M059J (cell line): Measurements from ENCODE around the gene DDX27. TPM values are rescaled to one million over a fixed set of nuclear protein-coding genes. Genes with fewer than 3 reads are reported as not detected.

Experiments
- DNase-seq: peaks from one replicate; pipeline ENCODE4 v3.0.0-alpha.2; 2012; ENCODE audit warnings: low read depth
- total RNA-seq: library from RNA; depleted of rRNA; stranded (reverse); fragments of >200 nt; shearing (Covaris generic); gene quantifications from 2 replicates; pipeline ENCODE4 v1.2.3, GENCODE V29; 2014

Gene DDX27
- total RNA-seq, 1 experiment from 2014 or later: 65.4 TPM

- DNase-seq: no peak
Measured at GRCh38 chr20:49247169-49247723, 28.0 kb downstream of the DDX27 start.

GRCh38 chr20:49247792-49248191 is 28.6 kb downstream of the DDX27 start:
- DNase-seq: no peak

GRCh38 chr20:49248301-49248700 is 29.1 kb downstream of the DDX27 start:
- DNase-seq: no peak

GRCh38 chr20:49248879-49249665 is 29.9 kb downstream of the DDX27 start:
- no peak for DNase-seq

- no peak for DNase-seq
Measured at GRCh38 chr20:49252556-49253350, 33.5 kb downstream of the DDX27 start.

- no peak for DNase-seq
Measured at GRCh38 chr20:49256261-49256660, 37.0 kb downstream of the DDX27 start.

- DNase-seq: no peak
Measured at GRCh38 chr20:49259284-49259683, 40.1 kb downstream of the DDX27 start.

GRCh38 chr20:49259799-49260198 is 40.6 kb downstream of the DDX27 start:
- DNase-seq: no peak

- no peak for DNase-seq
Measured at GRCh38 chr20:49260218-49260617, 41.0 kb downstream of the DDX27 start.

- DNase-seq: no peak
Measured at GRCh38 chr20:49261173-49261572, 42.0 kb downstream of the DDX27 start.

- DNase-seq: no peak
Measured at GRCh38 chr20:49262444-49262843, 43.2 kb downstream of the DDX27 start.

- DNase-seq: no peak
Measured at GRCh38 chr20:49267327-49267726, 48.1 kb downstream of the DDX27 start.

GRCh38 chr20:49268600-49269365 is 49.6 kb downstream of the DDX27 start:
- peak; percentile 85 for DNase-seq

GRCh38 chr20:49270177-49270576 is 51.0 kb downstream of the DDX27 start:
- DNase-seq: peak; percentile 54

GRCh38 chr20:49270736-49271135 is 51.5 kb downstream of the DDX27 start:
- DNase-seq: no peak

- DNase-seq: no peak
Measured at GRCh38 chr20:49272654-49273053, 53.4 kb downstream of the DDX27 start.

GRCh38 chr20:49273696-49274277 is 54.6 kb downstream of the DDX27 start:
- DNase-seq: no peak

GRCh38 chr20:49275216-49275615 is 56.0 kb downstream of the DDX27 start:
- no peak for DNase-seq

GRCh38 chr20:49275636-49276035 is 56.4 kb downstream of the DDX27 start:
- DNase-seq: peak; percentile 87

GRCh38 chr20:49276161-49276960 is 57.1 kb downstream of the DDX27 start:
- DNase-seq: peak; percentile 81
